ENCODE data around the gene ZNF57.

DNA sequence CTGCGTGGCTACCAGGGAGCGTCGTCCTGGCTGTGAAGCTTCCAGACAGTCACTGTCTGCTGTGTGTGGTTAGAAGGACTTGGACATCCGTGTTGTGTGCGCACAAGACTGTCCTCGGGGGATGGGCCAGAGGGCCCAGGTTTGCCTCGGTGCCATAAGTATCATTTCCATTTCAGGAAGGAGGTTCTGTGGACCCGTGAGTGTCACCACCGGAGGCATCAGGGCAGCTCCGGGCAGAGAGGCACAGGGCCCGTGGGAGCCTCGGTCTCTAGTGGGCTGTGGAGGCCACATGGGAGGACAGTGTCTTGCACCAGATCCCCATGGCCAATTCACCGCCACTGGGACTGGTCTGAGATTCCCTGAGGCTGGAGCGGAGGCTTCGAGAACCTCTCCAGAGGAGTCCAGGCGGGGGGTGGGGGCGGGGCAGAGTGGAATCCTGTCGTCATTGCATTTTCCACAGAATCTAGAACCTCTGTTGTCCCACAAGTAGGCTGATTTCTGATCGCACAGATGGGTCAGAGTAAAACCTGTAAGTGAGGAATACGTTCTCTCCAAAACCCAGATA, 6.0 kb downstream of the ZNF57 start:
- TF ChIP-seq CTCF (conservative IDR thresholded peaks at IDR 0.05; ENCODE audit: low read length) = no peak
- no peak for TF ChIP-seq EZH2phosphoT487 (IDR thresholded peaks at IDR 0.05; ENCODE audit: borderline replicate concordance, low read depth, low read length)
